A549 treated with ZK216348 at 1 μM for 4 hours (cell line): ENCODE measurements around the gene BRAF. TPM values are rescaled to one million over a fixed set of nuclear protein-coding genes. Genes with fewer than 3 reads are reported as not detected.

Source experiments
- total RNA-seq: library from RNA; stranded (reverse); fragments of 200-300 nt; extraction: Qiagen RNA extraction; gene quantifications from 5 replicates; pipeline ENCODE4 v1.2.3, GENCODE V29; 2022; ENCODE audit warnings: low read depth

The BRAF gene
- total RNA-seq, result 4.2 to 8.0 TPM (median 5.3 TPM) in 5 replicates

GRCh38 chr7:140924821-140925421 lies at the start of gene BRAF:
TSS of gene BRAF (minus strand) at chr7:140924929. CDS start at chr7:140924703, 226 bp downstream.

GRCh38 chr7:140696680-140697446 lies 227.9 kb downstream of the BRAF start, which contains the start of gene NDUFB2:
TSS of gene NDUFB2 (plus strand) at chr7:140696708. CDS start at chr7:140696745, 37 bp downstream.

GRCh38 chr7:140672382-140673062 lies 252.2 kb downstream of the BRAF start, which contains the start of gene ADCK2:
TSS of gene ADCK2 (plus strand) at chr7:140672945. CDS start at chr7:140673331, 386 bp downstream.

Other genes with a start within 250 kb of the BRAF start
- gene NDUFB2, start 228.2 kb downstream of the BRAF start, total RNA-seq, result 321 to 393 TPM (median 346 TPM) in 5 replicates
- 103 to 153 TPM (median 112 TPM) in 5 replicates for gene MRPS33, start 90.0 kb upstream of the BRAF start, total RNA-seq
- 1.1 to 2.6 TPM (median 1.5 TPM) in 5 replicates for gene TMEM178B, start 149.1 kb upstream of the BRAF start, total RNA-seq